Upper lobe of left lung (tissue), 6 donors: Measurements from ENCODE around the gene CSF2RB. TPM values are rescaled to one million over a fixed set of nuclear protein-coding genes. Genes with fewer than 3 reads are reported as not detected.

Experiments used
- ATAC-seq, 2 donors: fragments of 200-7000 bp; cut with Tn5 transposase; one replicate each; pipeline ENCODE4 v1.9.1; 2022; ENCODE audit warnings: mild to moderate bottlenecking in 2 of 2, moderate library complexity in 2 of 2; ENCODE audit not compliant: low FRiP score in 2 of 2
- DNase-seq, 2 donors: peaks; one replicate each; pipeline ENCODE4 v3.0.0-alpha.2; 2019 to 2020
- H3K27ac ChIP-seq, 4 donors: fragments of 200-600 bp; sonication (generic); one replicate each; pipeline ENCODE4 v1.5.1; 2016 to 2019
- H3K27me3 ChIP-seq, 4 donors: fragments of 200-600 bp; sonication (generic); one replicate each; pipeline ENCODE4 v1.5.1; 2017 to 2019
- H3K36me3 ChIP-seq, 4 donors: fragments of 200-600 bp; sonication (generic); one replicate each; pipeline ENCODE4 v1.5.1; 2016 to 2019
- H3K4me1 ChIP-seq, 4 donors: fragments of 200-600 bp; sonication (generic); one replicate each; pipeline ENCODE4 v1.5.1; 2018 to 2019
- H3K4me3 ChIP-seq, 4 donors: fragments of 200-600 bp; sonication (generic); one replicate each; pipeline ENCODE4 v1.5.1; 2017 to 2019; ENCODE audit warnings: mild to moderate bottlenecking in 2 of 4, moderate library complexity in 1 of 4
- H3K9me3 ChIP-seq, 4 donors: fragments of 200-600 bp; sonication (generic); one replicate each; pipeline ENCODE4 v1.5.1; 2018 to 2019
- CTCF ChIP-seq, 6 experiments: fragments of 450-650 bp in 4 of 6; fragments of 200-600 bp in 2 of 6; sonication (generic) in 2 of 6; IDR thresholded peaks; one replicate each; pipeline ENCODE4 v1.5.1; 2016 to 2019; ENCODE audit warnings: antibody characterized with exemption in 6 of 6
- EP300 ChIP-seq, 4 donors: sonication (generic); formaldehyde crosslinking; IDR thresholded peaks; one replicate each; pipeline ENCODE4 v1.5.1; 2017; ENCODE audit warnings: antibody characterized with exemption in 4 of 4, control low read depth in 2 of 4
- POLR2A ChIP-seq, 4 donors: fragments of 450-650 bp; IDR thresholded peaks; one replicate each; pipeline ENCODE4 v1.5.1; 2016 to 2017; ENCODE audit warnings: antibody characterized with exemption in 4 of 4, mild to moderate bottlenecking in 2 of 4
- POLR2AphosphoS5 ChIP-seq, 2 donors: sonication (generic); formaldehyde crosslinking; IDR thresholded peaks; one replicate each; pipeline ENCODE4 v1.5.1; 2017; ENCODE audit warnings: antibody characterized with exemption in 2 of 2
- WGBS, 2 donors: methylation state at CpG; one replicate each; pipeline ENCODE4 v1.1.5; 2017 to 2018; 5-methylcytosine and 5-hydroxymethylcytosine counted together
- total RNA-seq, 6 donors: library from RNA; depleted of rRNA in 4 of 6; stranded (reverse); fragments of >200 nt in 4 of 6; gene quantifications; one replicate each; pipeline versions ENCODE4 v1.1.0 to v1.2.1, GENCODE V29; 2016 to 2021
- donor health status: DM: no; HTN: no; CAD: no; lungs with moderate emphysema.
- donor health status: DM: no; HTN: yes; CAD: no; lungs with severe emphysema.

The CSF2RB gene
- total RNA-seq, 6 donors from 2014 or later = 8.2 to 43.0 (median 24.2) TPM

GRCh38 chr22:36894266-36894665 lies 19.2 kb upstream of the CSF2RB start:
- DNase-seq = no peak
- no peak overlapping the region for H3K4me3 ChIP-seq
- no peak overlapping the region for H3K27ac ChIP-seq
- 97 to 100% methylated on average over 1 of the region's 1 CpG for WGBS, 2 donors
- H3K36me3 ChIP-seq = no peaks in the 10 kb centered on the region
- peaks cover 0 to 6% (median 2%) of the 10 kb centered on the region in 4 donors for H3K9me3 ChIP-seq
- no peaks in the 10 kb centered on the region for H3K27me3 ChIP-seq
- TF ChIP-seq POLR2A (IDR thresholded peaks at IDR 0.05) (no peak), POLR2AphosphoS5 (IDR thresholded peaks at IDR 0.05) (no peak), EP300 (IDR thresholded peaks at IDR 0.05) (no peak), CTCF (IDR thresholded peaks at IDR 0.05) (no peak)
- no peak for ATAC-seq
- H3K4me1 ChIP-seq = no peaks in the 10 kb centered on the region

- no peak for TF ChIP-seq EP300 (IDR thresholded peaks at IDR 0.05)
- TF ChIP-seq CTCF (IDR thresholded peaks at IDR 0.05) = no peak
- Histone ChIP-seq H3K9me3 (peaks cover 0 to 6% (median 2%) of the 10 kb centered on the region in 4 donors), H3K36me3 (no peaks in the 10 kb centered on the region), H3K27me3 (no peaks in the 10 kb centered on the region), H3K4me1 (no peaks in the 10 kb centered on the region), H3K4me3 (no peak overlapping the region), H3K27ac (no peak overlapping the region)
- no peak for ATAC-seq
- DNase-seq = no peak
- 74 to 81% methylated on average over 3 of the region's 3 CpGs for WGBS, 2 donors
Observed at GRCh38 chr22:36897611-36898010, 15.8 kb upstream of the CSF2RB start.

- H3K4me1 ChIP-seq = no peaks in the 10 kb centered on the region
- H3K9me3 ChIP-seq = peaks cover 0 to 6% (median 2%) of the 10 kb centered on the region in 4 donors
- no peak for TF ChIP-seq POLR2A (IDR thresholded peaks at IDR 0.05)
- TF ChIP-seq CTCF (IDR thresholded peaks at IDR 0.05) = no peak
- TF ChIP-seq POLR2AphosphoS5 (IDR thresholded peaks at IDR 0.05) = no peak
- no peak for TF ChIP-seq EP300 (IDR thresholded peaks at IDR 0.05)
- DNase-seq (no peak), ATAC-seq (no peak)
- H3K27ac ChIP-seq = no peak overlapping the region
- H3K36me3 ChIP-seq = no peaks in the 10 kb centered on the region
- no peaks in the 10 kb centered on the region for H3K27me3 ChIP-seq
- WGBS, 2 donors = 84 to 87% methylated on average over 4 of the region's 4 CpGs
- H3K4me3 ChIP-seq = no peak overlapping the region
Observed at GRCh38 chr22:36898690-36899089, 14.7 kb upstream of the CSF2RB start.

- DNase-seq (no peak), ATAC-seq (no peak)
- H3K4me3 ChIP-seq = no peak overlapping the region
- H3K36me3 ChIP-seq = no peaks in the 10 kb centered on the region
- WGBS, 2 donors = 75 to 77% methylated on average over 1 of the region's 1 CpG
- H3K4me1 ChIP-seq = no peaks in the 10 kb centered on the region
- TF ChIP-seq POLR2AphosphoS5 (IDR thresholded peaks at IDR 0.05) (no peak), POLR2A (IDR thresholded peaks at IDR 0.05) (no peak), EP300 (IDR thresholded peaks at IDR 0.05) (no peak), CTCF (IDR thresholded peaks at IDR 0.05) (no peak)
- peaks cover 0 to 6% (median 2%) of the 10 kb centered on the region in 4 donors for H3K9me3 ChIP-seq
- H3K27me3 ChIP-seq = no peaks in the 10 kb centered on the region
- H3K27ac ChIP-seq = no peak overlapping the region
Observed at GRCh38 chr22:36899498-36899897, 13.9 kb upstream of the CSF2RB start.

- no peak for ATAC-seq
- Histone ChIP-seq H3K4me3 (no peak overlapping the region), H3K27ac (no peak overlapping the region), H3K9me3 (peaks cover 0 to 6% (median 2%) of the 10 kb centered on the region in 4 donors), H3K27me3 (no peaks in the 10 kb centered on the region), H3K4me1 (no peaks in the 10 kb centered on the region), H3K36me3 (no peaks in the 10 kb centered on the region)
- no peak for DNase-seq
- 56 to 61% methylated on average over 1 to 2 of the region's 2 CpGs for WGBS, 2 donors
- TF ChIP-seq POLR2AphosphoS5 (IDR thresholded peaks at IDR 0.05) = no peak
- no peak for TF ChIP-seq EP300 (IDR thresholded peaks at IDR 0.05)
- no peak for TF ChIP-seq CTCF (IDR thresholded peaks at IDR 0.05)
- TF ChIP-seq POLR2A (IDR thresholded peaks at IDR 0.05) = no peak
Observed at GRCh38 chr22:36900225-36900624, 13.2 kb upstream of the CSF2RB start.
